Measurements from ENCODE around the gene RAB40B. TPM values are rescaled to one million over a fixed set of nuclear protein-coding genes. Genes with fewer than 3 reads are reported as not detected.
A peak's percentile ranks its signal among the peaks of the same experiment; 100 is the strongest.

Gene RAB40B
- total and polyA plus RNA-seq, 2 of the 13 experiments (the other 11 are each of a cell fraction or from before 2014, with no cell fraction given): 6.2 to 6.5 TPM

- TF ChIP-seq TBL1XR1 (IDR thresholded peaks at IDR 0.05; ENCODE audit: borderline replicate concordance, low read length, partially characterized antibody) (no peak), MZF1 (CRISPR knock-in tag; IDR thresholded peaks at IDR 0.05; ENCODE audit: borderline replicate concordance) (no peak), ZNF350 (CRISPR knock-in tag; IDR thresholded peaks at IDR 0.05; ENCODE audit: borderline replicate concordance, low read depth) (no peak), HOXD1 (CRISPR knock-in tag; IDR thresholded peaks at IDR 0.05) (no peak), ZFP37 (CRISPR knock-in tag; IDR thresholded peaks at IDR 0.05; ENCODE audit: borderline replicate concordance) (no peak)
These were observed 762 bp downstream of the RAB40B start (continued) for GRCh38 chr17:82697808-82698064.

GRCh38 chr17:82696916-82697807 lies 1.3 kb downstream of the RAB40B start:
- H3K9me3 ChIP-seq (ENCODE audit: low read length): peaks cover 15% of the 10 kb centered on the region
- no TSS peak for BruUV-seq (replicated peaks)
- ATAC-seq: peak; percentile 13
- peaks cover 0 to 3% of the 10 kb centered on the region in 2 experiments; a peak in 1 of 5 replicates for H3K27me3 ChIP-seq (ENCODE audit: control insufficient read depth in 1 of 2, insufficient read depth in 2 of 2, low read length in 2 of 2)
- ChIA-PET CTCF (ENCODE audit: low intra/inter-chr PET ratio, low total read pairs) (no interaction called here), POLR2A (no interaction called here)
- WGBS (ENCODE audit: low lambda C conversion rate): 42% methylated on average over 47 of the region's 48 CpGs
- peak overlapping the region; percentile 90 for H3K4me2 ChIP-seq (ENCODE audit: low read depth, low read length)
- in situ Hi-C loops (cut with HindIII; ENCODE audit: extremely low pct_ligation_motif_present, low pct_unique_long_range_greater_than_20kb) (no loop called here), intact Hi-C loops (cut with micrococcal nuclease; ENCODE audit: unreplicated experiment) (no loop called here)
- no peak for DNase-seq (ENCODE audit: low spot score)
- no peaks in the 10 kb centered on the region for H4K20me1 ChIP-seq (ENCODE audit: insufficient read depth, low read length)
- H3K4me1 ChIP-seq (ENCODE audit: insufficient read depth, low read length): peaks cover 43% of the 10 kb centered on the region
- H3K36me3 ChIP-seq (replicated peaks in 1 of 2; ENCODE audit: control insufficient read depth in 1 of 2, insufficient read depth in 2 of 2, low read length in 2 of 2): no peaks in the 10 kb centered on the region
- H3K79me2 ChIP-seq (ENCODE audit: insufficient read depth, low read length): no peaks in the 10 kb centered on the region
- H3K27ac ChIP-seq (ENCODE audit: extremely low read length, insufficient read depth, low read length): no peak overlapping the region
- H3K9ac ChIP-seq (ENCODE audit: insufficient read depth, low read depth, low read length): peak overlapping the region; percentile 55; the same call in 1 of the 2 replicates
- no peak overlapping the region for H2AFZ ChIP-seq (ENCODE audit: low read length)
- FAIRE-seq: no peak
- peak overlapping the region; percentile 64 to 81 (median 77); a peak in 5 of 6 replicates for H3K4me3 ChIP-seq (replicated peaks in 1 of 3; ENCODE audit: insufficient read depth in 1 of 3, low read depth in 2 of 3, low read length in 3 of 3)
- TF ChIP-seq FOXP4 (CRISPR knock-in tag; IDR thresholded peaks at IDR 0.05) (no peak), ZBTB33 (CRISPR knock-in tag; IDR thresholded peaks at IDR 0.05) (peak; percentile 95), ZNF800 (CRISPR knock-in tag; IDR thresholded peaks at IDR 0.05) (0 out of 2 replicates have a peak, but pooled peaks have one; percentile 22), ZXDC (CRISPR knock-in tag; IDR thresholded peaks at IDR 0.05) (no peak), ZNF841 (CRISPR knock-in tag; IDR thresholded peaks at IDR 0.05; ENCODE audit: borderline replicate concordance) (no peak), SMARCC2 (IDR thresholded peaks at IDR 0.05) (no peak), SAFB2 (CRISPR knock-in tag; IDR thresholded peaks at IDR 0.05; ENCODE audit: borderline replicate concordance, low read depth) (0 out of 2 replicates have a peak, but pooled peaks have one; percentile 27)
